ENCODE data around the gene LMO4. TPM values are rescaled to one million over a fixed set of nuclear protein-coding genes. Genes with fewer than 3 reads are reported as not detected.

Gene LMO4
- total and polyA plus RNA-seq, 2 experiments from 2014 or later: 35.6 to 96.2 TPM

DNA sequence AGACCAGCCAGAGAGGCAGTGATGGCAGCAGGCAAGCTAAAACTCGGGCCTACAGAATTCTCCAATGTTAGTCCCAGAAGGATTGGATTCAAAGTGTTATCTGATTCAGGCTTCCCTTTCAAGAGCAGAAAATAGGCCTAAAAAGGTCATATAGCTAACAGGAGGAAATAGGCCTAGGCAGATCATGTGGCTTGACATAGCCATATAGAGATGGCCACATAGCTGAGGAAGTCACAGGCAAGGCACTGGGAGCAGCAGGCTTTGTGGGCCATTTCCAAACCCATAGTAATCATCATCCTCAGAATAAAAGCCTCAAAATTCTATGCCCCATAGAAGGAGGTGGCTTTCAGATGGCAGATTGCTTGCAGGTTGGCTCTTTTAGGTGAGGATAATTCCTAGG lies 29.0 kb upstream of the LMO4 start (continued):
- TF ChIP-seq STAT1 (IDR thresholded peaks at IDR 0.05; ENCODE audit: unreplicated experiment): no peak
- TF ChIP-seq, protein P1, sequence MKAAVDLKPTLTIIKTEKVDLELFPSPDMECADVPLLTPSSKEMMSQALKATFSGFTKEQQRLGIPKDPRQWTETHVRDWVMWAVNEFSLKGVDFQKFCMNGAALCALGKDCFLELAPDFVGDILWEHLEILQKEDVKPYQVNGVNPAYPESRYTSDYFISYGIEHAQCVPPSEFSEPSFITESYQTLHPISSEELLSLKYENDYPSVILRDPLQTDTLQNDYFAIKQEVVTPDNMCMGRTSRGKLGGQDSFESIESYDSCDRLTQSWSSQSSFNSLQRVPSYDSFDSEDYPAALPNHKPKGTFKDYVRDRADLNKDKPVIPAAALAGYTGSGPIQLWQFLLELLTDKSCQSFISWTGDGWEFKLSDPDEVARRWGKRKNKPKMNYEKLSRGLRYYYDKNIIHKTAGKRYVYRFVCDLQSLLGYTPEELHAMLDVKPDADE (IDR thresholded peaks at IDR 0.05): no peak
- no peak for TF ChIP-seq JUNB (IDR thresholded peaks at IDR 0.05; ENCODE audit: unreplicated experiment)

DNA sequence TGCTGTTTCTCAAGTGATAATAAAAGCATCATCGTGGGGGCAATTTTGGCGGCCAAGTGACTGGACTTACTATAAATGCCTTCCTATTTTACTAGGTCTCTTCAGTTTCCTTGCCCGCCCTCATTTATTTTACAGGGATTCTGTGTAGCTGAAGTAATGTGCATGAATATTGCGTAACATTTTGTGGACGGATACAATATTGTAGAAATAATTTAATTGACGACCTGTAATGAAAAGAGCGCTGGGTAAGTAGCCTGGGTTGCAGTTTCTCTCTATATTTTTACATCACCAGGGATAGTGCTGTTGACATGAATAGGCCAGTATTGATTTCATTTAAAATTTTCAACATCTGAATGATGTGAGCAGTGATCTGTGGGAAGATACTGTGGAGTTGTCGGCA lies 28.1 kb upstream of the LMO4 start:
- TF ChIP-seq JUNB (IDR thresholded peaks at IDR 0.05; ENCODE audit: unreplicated experiment) (no peak), POLR2AphosphoS5 (IDR thresholded peaks at IDR 0.05; ENCODE audit: low read depth) (no peak), ZNF114 (CRISPR knock-in tag; IDR thresholded peaks at IDR 0.05) (no peak), EZH2 (IDR thresholded peaks at IDR 0.05; ENCODE audit: low read depth, unreplicated experiment) (no peak), EZH2phosphoT487 (IDR thresholded peaks at IDR 0.05; ENCODE audit: unreplicated experiment) (no peak), STAT1 (IDR thresholded peaks at IDR 0.05; ENCODE audit: unreplicated experiment) (no peak), CREB1 (CRISPR knock-in tag; IDR thresholded peaks at IDR 0.05; ENCODE audit: low read depth) (no peak), ZNF331 (CRISPR knock-in tag; IDR thresholded peaks at IDR 0.05; ENCODE audit: low read depth) (no peak), NANOG (IDR thresholded peaks at IDR 0.05; ENCODE audit: borderline replicate concordance) (no peak)
- TF ChIP-seq, protein P2, sequence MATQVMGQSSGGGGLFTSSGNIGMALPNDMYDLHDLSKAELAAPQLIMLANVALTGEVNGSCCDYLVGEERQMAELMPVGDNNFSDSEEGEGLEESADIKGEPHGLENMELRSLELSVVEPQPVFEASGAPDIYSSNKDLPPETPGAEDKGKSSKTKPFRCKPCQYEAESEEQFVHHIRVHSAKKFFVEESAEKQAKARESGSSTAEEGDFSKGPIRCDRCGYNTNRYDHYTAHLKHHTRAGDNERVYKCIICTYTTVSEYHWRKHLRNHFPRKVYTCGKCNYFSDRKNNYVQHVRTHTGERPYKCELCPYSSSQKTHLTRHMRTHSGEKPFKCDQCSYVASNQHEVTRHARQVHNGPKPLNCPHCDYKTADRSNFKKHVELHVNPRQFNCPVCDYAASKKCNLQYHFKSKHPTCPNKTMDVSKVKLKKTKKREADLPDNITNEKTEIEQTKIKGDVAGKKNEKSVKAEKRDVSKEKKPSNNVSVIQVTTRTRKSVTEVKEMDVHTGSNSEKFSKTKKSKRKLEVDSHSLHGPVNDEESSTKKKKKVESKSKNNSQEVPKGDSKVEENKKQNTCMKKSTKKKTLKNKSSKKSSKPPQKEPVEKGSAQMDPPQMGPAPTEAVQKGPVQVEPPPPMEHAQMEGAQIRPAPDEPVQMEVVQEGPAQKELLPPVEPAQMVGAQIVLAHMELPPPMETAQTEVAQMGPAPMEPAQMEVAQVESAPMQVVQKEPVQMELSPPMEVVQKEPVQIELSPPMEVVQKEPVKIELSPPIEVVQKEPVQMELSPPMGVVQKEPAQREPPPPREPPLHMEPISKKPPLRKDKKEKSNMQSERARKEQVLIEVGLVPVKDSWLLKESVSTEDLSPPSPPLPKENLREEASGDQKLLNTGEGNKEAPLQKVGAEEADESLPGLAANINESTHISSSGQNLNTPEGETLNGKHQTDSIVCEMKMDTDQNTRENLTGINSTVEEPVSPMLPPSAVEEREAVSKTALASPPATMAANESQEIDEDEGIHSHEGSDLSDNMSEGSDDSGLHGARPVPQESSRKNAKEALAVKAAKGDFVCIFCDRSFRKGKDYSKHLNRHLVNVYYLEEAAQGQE (IDR thresholded peaks at IDR 0.05; ENCODE audit: unreplicated experiment): no peak
- TF ChIP-seq, protein P3, sequence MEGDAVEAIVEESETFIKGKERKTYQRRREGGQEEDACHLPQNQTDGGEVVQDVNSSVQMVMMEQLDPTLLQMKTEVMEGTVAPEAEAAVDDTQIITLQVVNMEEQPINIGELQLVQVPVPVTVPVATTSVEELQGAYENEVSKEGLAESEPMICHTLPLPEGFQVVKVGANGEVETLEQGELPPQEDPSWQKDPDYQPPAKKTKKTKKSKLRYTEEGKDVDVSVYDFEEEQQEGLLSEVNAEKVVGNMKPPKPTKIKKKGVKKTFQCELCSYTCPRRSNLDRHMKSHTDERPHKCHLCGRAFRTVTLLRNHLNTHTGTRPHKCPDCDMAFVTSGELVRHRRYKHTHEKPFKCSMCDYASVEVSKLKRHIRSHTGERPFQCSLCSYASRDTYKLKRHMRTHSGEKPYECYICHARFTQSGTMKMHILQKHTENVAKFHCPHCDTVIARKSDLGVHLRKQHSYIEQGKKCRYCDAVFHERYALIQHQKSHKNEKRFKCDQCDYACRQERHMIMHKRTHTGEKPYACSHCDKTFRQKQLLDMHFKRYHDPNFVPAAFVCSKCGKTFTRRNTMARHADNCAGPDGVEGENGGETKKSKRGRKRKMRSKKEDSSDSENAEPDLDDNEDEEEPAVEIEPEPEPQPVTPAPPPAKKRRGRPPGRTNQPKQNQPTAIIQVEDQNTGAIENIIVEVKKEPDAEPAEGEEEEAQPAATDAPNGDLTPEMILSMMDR (conservative IDR thresholded peaks at IDR 0.05; ENCODE audit: low read depth in 2 of 2): no peak

More for the DNA sequence above, 28.1 kb upstream of the LMO4 start:
- no peaks in the 10 kb centered on the region for H3K36me3 Mint-ChIP-seq (ENCODE audit: low read depth)
- Histone ChIP-seq H3K27ac (ENCODE audit: low read depth) (no peak overlapping the region), H3K27me3 (ENCODE audit: insufficient read depth) (no peaks in the 10 kb centered on the region), H3K79me2 (replicated peaks; ENCODE audit: insufficient read depth) (no peaks in the 10 kb centered on the region), H3K9me2 (ENCODE audit: insufficient read depth) (0 out of 2 replicates have a peak, but pooled peaks cover 9% of the 10 kb centered on the region), H4K20me1 (replicated peaks; ENCODE audit: insufficient read depth) (no peaks in the 10 kb centered on the region), H3K4me2 (no peak overlapping the region), H3K4me3 (no peak overlapping the region), H3F3A (replicated peaks; ENCODE audit: low read depth) (no peaks in the 10 kb centered on the region), H2AFZ (no peak overlapping the region), H3K4me1 (ENCODE audit: insufficient read depth) (peaks cover 2% of the 10 kb centered on the region; the same call in 1 of the 2 replicates), H3K36me3 (ENCODE audit: insufficient read depth) (no peaks in the 10 kb centered on the region)
- H3K4me1 Mint-ChIP-seq: peaks cover 5% of the 10 kb centered on the region; the same call in 2 of the 3 replicates
- H3K4me3 Mint-ChIP-seq: no peak overlapping the region
- no peak overlapping the region for H3K27ac Mint-ChIP-seq
- no peaks in the 10 kb centered on the region for H3K9me3 Mint-ChIP-seq
- ATAC-seq (no peak), DNase-seq (ENCODE audit: low spot score) (no peak)
- no peaks in the 10 kb centered on the region for H3K27me3 Mint-ChIP-seq (ENCODE audit: insufficient read depth, low read depth, poor library complexity)

Measured in GM23338 (cell line).